A549 treated with AZD2906 at 1 μM for 4 hours (cell line): ENCODE measurements around the gene BUB1B. TPM values are rescaled to one million over a fixed set of nuclear protein-coding genes. Genes with fewer than 3 reads are reported as not detected.

Source experiments
- total RNA-seq: library from RNA; stranded (reverse); fragments of 200-300 nt; extraction: Qiagen RNA extraction; gene quantifications from 5 replicates; pipeline ENCODE4 v1.2.3, GENCODE V29; 2022

Gene BUB1B, protein sequence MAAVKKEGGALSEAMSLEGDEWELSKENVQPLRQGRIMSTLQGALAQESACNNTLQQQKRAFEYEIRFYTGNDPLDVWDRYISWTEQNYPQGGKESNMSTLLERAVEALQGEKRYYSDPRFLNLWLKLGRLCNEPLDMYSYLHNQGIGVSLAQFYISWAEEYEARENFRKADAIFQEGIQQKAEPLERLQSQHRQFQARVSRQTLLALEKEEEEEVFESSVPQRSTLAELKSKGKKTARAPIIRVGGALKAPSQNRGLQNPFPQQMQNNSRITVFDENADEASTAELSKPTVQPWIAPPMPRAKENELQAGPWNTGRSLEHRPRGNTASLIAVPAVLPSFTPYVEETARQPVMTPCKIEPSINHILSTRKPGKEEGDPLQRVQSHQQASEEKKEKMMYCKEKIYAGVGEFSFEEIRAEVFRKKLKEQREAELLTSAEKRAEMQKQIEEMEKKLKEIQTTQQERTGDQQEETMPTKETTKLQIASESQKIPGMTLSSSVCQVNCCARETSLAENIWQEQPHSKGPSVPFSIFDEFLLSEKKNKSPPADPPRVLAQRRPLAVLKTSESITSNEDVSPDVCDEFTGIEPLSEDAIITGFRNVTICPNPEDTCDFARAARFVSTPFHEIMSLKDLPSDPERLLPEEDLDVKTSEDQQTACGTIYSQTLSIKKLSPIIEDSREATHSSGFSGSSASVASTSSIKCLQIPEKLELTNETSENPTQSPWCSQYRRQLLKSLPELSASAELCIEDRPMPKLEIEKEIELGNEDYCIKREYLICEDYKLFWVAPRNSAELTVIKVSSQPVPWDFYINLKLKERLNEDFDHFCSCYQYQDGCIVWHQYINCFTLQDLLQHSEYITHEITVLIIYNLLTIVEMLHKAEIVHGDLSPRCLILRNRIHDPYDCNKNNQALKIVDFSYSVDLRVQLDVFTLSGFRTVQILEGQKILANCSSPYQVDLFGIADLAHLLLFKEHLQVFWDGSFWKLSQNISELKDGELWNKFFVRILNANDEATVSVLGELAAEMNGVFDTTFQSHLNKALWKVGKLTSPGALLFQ
- total RNA-seq = 23.2 to 35.7 TPM (median 26.7 TPM) in 5 replicates

DNA sequence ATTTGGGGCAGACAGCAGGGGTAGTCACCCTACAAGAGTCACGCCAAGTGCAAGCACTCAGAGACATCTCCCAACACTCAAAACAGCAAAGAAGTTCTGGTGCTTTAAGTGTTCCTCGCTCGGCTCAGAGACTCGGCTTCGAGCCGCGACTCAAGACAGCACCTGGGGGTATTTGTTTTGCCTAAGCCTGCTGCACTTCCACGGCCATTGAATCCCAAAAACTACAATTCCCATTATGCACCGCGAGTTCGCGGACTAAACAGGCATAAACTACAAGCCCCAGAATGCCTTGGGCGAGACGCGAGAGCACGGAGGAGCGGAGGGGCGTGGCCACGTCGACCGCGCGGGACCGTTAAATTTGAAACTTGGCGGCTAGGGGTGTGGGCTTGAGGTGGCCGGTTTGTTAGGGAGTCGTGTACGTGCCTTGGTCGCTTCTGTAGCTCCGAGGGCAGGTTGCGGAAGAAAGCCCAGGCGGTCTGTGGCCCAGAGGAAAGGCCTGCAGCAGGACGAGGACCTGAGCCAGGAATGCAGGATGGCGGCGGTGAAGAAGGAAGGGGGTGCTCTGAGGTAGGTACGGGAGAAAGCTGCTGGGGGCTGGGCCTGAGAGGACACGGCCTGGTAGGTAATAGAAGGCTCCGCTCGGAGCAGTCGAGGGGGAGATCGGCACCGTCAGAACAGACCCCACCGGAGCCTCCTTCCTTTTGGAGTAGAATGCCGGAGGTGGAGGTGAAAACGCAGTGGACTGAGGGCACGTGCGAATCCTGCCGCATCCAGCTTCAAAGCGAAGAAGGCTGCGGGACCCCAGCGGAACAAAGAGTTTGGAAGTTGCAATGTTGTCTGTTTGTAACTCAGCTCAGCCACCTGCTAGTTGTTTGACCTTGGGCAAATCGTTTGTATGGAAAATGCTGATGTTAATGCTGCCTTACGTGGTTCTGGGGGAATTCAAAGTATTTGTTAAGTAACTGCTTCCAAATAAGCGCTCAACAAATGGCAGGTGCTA is at the start of gene BUB1B:
TSS of gene BUB1B (plus strand) at position 381 of the 1,000 bp plus-strand sequence. CDS start at position 533, 152 bp downstream.

DNA sequence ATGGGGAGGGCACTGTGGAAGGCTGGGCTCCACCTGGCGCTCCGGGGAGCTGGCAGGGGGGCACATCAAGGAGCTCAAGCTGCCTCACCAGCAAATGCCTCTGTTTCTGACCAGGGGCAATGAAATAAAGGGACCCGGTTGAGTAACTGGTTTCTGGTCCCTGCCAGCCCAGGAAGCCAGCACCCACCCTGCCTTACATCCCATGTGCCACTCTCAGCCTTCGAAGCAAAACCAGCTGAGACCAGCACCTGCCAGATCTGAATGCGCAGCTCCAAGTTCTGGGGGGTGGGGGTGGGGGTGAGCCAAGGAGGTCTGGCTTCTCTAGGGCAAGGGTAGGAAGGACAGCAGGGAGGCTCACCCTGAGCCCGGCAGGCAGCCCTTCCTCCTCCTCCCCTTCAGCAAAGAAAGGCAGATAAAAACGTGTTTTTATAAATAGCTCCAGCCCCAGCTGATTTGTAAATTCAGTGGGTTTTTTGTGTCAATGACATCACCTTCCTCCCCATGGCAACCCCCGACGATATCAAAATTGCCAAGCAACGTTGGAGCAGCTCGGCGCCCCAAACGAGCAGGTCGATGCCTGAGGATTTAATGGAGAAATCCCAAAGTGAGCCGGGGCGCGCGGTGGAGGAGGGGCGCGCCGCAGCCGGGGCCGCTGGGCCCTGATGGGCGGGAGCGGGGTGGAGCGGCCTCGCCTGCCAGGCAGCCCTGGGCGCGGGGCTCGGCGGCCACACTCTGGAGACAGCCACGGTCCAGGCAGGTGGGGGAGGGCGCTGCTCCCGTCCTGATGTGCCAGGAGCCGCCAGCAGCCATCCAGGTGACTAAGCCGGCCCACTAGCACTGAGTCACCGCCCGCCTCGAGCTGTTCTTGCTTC is 77.9 kb downstream of the BUB1B start, which contains the start of gene PAK6:
TSS of gene PAK6 (plus strand) at position 532 of the 872 bp plus-strand sequence. CDS start 25,723 bp downstream, outside the sequence.

Other genes with a start within 250 kb of the BUB1B start
- 8.6 to 12.9 TPM (median 9.8 TPM) in 5 replicates for gene GPR176, start 240.8 kb upstream of the BUB1B start, total RNA-seq
- 16.5 to 19.7 TPM (median 17.7 TPM) in 5 replicates for gene EIF2AK4, start 227.0 kb upstream of the BUB1B start, total RNA-seq
- gene SRP14, start 121.9 kb upstream of the BUB1B start, total RNA-seq = 230 to 254 TPM (median 251 TPM) in 5 replicates
- 1.4 to 2.4 TPM (median 1.8 TPM) in 5 replicates for gene BMF, start 52.2 kb upstream of the BUB1B start, total RNA-seq
- 0.21 to 0.46 TPM (median 0.29 TPM) in 5 replicates for gene PAK6, start 78.0 kb downstream of the BUB1B start, total RNA-seq
- 0.24 to 0.43 TPM (median 0.33 TPM) in 5 replicates for gene ANKRD63, start 122.0 kb downstream of the BUB1B start, total RNA-seq
- gene PLCB2, start 146.9 kb downstream of the BUB1B start, total RNA-seq = 0.38 to 0.97 TPM (median 0.84 TPM) in 5 replicates
- gene INAFM2, start 162.6 kb downstream of the BUB1B start, total RNA-seq = 5.7 to 7.8 TPM (median 6.6 TPM) in 5 replicates
- 19.1 to 21.4 TPM (median 20.8 TPM) in 5 replicates for gene CCDC9B, start 179.9 kb downstream of the BUB1B start, total RNA-seq
- not detected in 5 replicates for gene PHGR1, start 190.0 kb downstream of the BUB1B start, total RNA-seq
- 1.00 to 2.5 TPM (median 1.8 TPM) in 5 replicates for gene DISP2, start 197.2 kb downstream of the BUB1B start, total RNA-seq
- gene KNSTRN, start 221.7 kb downstream of the BUB1B start, total RNA-seq = 43.0 to 56.5 TPM (median 47.7 TPM) in 5 replicates
- 11.1 to 12.9 TPM (median 11.7 TPM) in 5 replicates for gene IVD, start 244.7 kb downstream of the BUB1B start, total RNA-seq